Measurements from ENCODE around the gene ITPR2.
"Not testable (repeated sequence)": the region's sequence is repeated elsewhere in the genome, so short reads cannot be mapped to it uniquely, and the experiment has no call there.

GRCh38 chr12:26755362-26755761 is 77.6 kb downstream of the ITPR2 start:
- TF ChIP-seq FOXM1 (IDR thresholded peaks at IDR 0.05; ENCODE audit: borderline replicate concordance); ELF4 (IDR thresholded peaks at IDR 0.05); PKNOX1 (IDR thresholded peaks at IDR 0.05); L3MBTL2 (conservative IDR thresholded peaks at IDR 0.05); NFRKB (IDR thresholded peaks at IDR 0.05); CTBP1 (IDR thresholded peaks at IDR 0.05; ENCODE audit: borderline replicate concordance); FOXA1 (IDR thresholded peaks at IDR 0.05); SP1 (IDR thresholded peaks at IDR 0.05); FOXK2 (IDR thresholded peaks at IDR 0.05); SUZ12 (IDR thresholded peaks at IDR 0.05): not testable (repeated sequence)
